SU-DHL-6 (cell line): Measurements from ENCODE around the gene ZNF644.

ENCODE experiments used
- H2AFZ ChIP-seq: fragments of 200-600 bp; sonication (generic); 2 replicates; pipeline ENCODE4 v1.6.1; 2014; ENCODE audit warnings: low read depth, mild to moderate bottlenecking, moderate library complexity, mixed read lengths, antibody characterized with exemption, low read length; ENCODE audit not compliant: severe bottlenecking
- H3F3A ChIP-seq: fragments of 200-600 bp; shearing (Covaris generic); 2 replicates; pipeline ENCODE4 v1.6.0; 2016; ENCODE audit warnings: antibody characterized with exemption, mild to moderate bottlenecking; ENCODE audit not compliant: insufficient read depth
- H3K27ac ChIP-seq: fragments of 200-600 bp; sonication (generic); 2 replicates; pipeline ENCODE4 v1.5.1; 2016; ENCODE audit warnings: low read depth, mild to moderate bottlenecking, low read length, moderate library complexity, mixed read lengths
- H3K27me3 ChIP-seq: fragments of 200-600 bp; sonication (generic), shearing (Covaris generic); 2 replicates; pipeline ENCODE4 v1.6.0; 2014; ENCODE audit warnings: mild to moderate bottlenecking, low read length
- H3K36me3 ChIP-seq: fragments of 200-600 bp; sonication (generic); 2 replicates; pipeline ENCODE4 v1.6.1; 2014; ENCODE audit warnings: mild to moderate bottlenecking, low read length, mixed read lengths
- H3K4me2 ChIP-seq: fragments of 300-600, 200-600 bp; shearing (Covaris generic), sonication (generic); 2 replicates; pipeline ENCODE4 v1.6.0; 2014; ENCODE audit warnings: low read length, low read depth, mild to moderate bottlenecking; ENCODE audit not compliant: poor library complexity, severe bottlenecking
- H3K4me3 ChIP-seq: fragments of 200-600 bp; sonication (generic); 2 replicates; pipeline ENCODE4 v1.5.1; 2014; ENCODE audit warnings: antibody characterized with exemption, low read length, mild to moderate bottlenecking, mixed read lengths; ENCODE audit not compliant: insufficient read depth, poor library complexity, severe bottlenecking
- H3K79me2 ChIP-seq: fragments of 200-600 bp; sonication (generic); 2 replicates; pipeline ENCODE4 v1.6.1; 2014; ENCODE audit warnings: mild to moderate bottlenecking, low read length, moderate library complexity; ENCODE audit not compliant: insufficient read depth
- H3K9ac ChIP-seq: fragments of 200-600 bp; sonication (generic); 2 replicates; pipeline ENCODE4 v1.7.0; 2014; ENCODE audit warnings: mild to moderate bottlenecking, low read length
- H3K9me2 ChIP-seq: fragments of 200-600 bp; sonication (generic); replicated peaks from 2 replicates; pipeline ENCODE4 v1.6.1; 2014; ENCODE audit warnings: low read length; ENCODE audit not compliant: insufficient read depth
- H3K9me3 ChIP-seq: fragments of 200-600 bp; sonication (generic); 2 replicates; pipeline ENCODE4 v1.6.1; 2014; ENCODE audit warnings: low read length, mixed read lengths; ENCODE audit not compliant: insufficient read depth
- H4K20me1 ChIP-seq: fragments of 200-600 bp; sonication (generic); 2 replicates; pipeline ENCODE4 v1.6.1; 2014; ENCODE audit warnings: low read depth, mild to moderate bottlenecking, antibody characterized with exemption, low read length, moderate library complexity, mixed read lengths
- CTCF ChIP-seq: fragments of 200-600 bp; sonication (generic); IDR thresholded peaks from one replicate; pipeline ENCODE4 v1.5.1; 2017; ENCODE audit warnings: antibody characterized with exemption, mild to moderate bottlenecking, low read length, moderate library complexity; ENCODE audit not compliant: insufficient read depth, poor library complexity, severe bottlenecking
- EZH2phosphoT487 ChIP-seq: fragments of 200-600 bp; sonication (generic), shearing (Covaris generic); conservative IDR thresholded peaks from 2 replicates; pipeline ENCODE4 v1.6.1; 2018; ENCODE audit warnings: mild to moderate bottlenecking, antibody characterized with exemption, low read length, moderate library complexity, mixed read lengths

The ZNF644 gene

GRCh38 chr1:90919900-90920299 is 101.9 kb downstream of the ZNF644 start:
- Histone ChIP-seq H3F3A (0 out of 2 replicates have a peak, but pooled peaks cover 3% of the 10 kb centered on the region), H3K9me3 (no peaks in the 10 kb centered on the region), H3K4me3 (no peak overlapping the region), H3K27ac (no peak overlapping the region), H2AFZ (no peak overlapping the region), H3K9me2 (no peaks in the 10 kb centered on the region), H3K9ac (no peak overlapping the region), H3K36me3 (peaks cover 25% of the 10 kb centered on the region; the same call in 1 of the 2 replicates), H3K4me2 (no peak overlapping the region), H3K79me2 (peaks cover 80% of the 10 kb centered on the region), H3K27me3 (no peaks in the 10 kb centered on the region), H4K20me1 (peaks cover 27% of the 10 kb centered on the region)
- no peak for TF ChIP-seq CTCF
- TF ChIP-seq EZH2phosphoT487 = no peak

GRCh38 chr1:90919190-90919719 is 102.6 kb downstream of the ZNF644 start:
- H3K36me3 ChIP-seq = peaks cover 30% of the 10 kb centered on the region; the same call in 1 of the 2 replicates
- H4K20me1 ChIP-seq = peaks cover 24% of the 10 kb centered on the region
- no peaks in the 10 kb centered on the region for H3K27me3 ChIP-seq
- H3K9ac ChIP-seq = no peak overlapping the region
- H2AFZ ChIP-seq = no peak overlapping the region
- no peak overlapping the region for H3K27ac ChIP-seq
- peaks cover 74% of the 10 kb centered on the region for H3K79me2 ChIP-seq
- no peak overlapping the region for H3K4me2 ChIP-seq
- H3K4me3 ChIP-seq = no peak overlapping the region
- 0 out of 2 replicates have a peak, but pooled peaks cover 3% of the 10 kb centered on the region for H3F3A ChIP-seq
- TF ChIP-seq CTCF (no peak), EZH2phosphoT487 (no peak)
- H3K9me2 ChIP-seq = no peaks in the 10 kb centered on the region
- H3K9me3 ChIP-seq = no peaks in the 10 kb centered on the region

- Histone ChIP-seq H4K20me1 (no peaks in the 10 kb centered on the region; the same call in 1 of the 2 replicates), H3K79me2 (peaks cover 14% of the 10 kb centered on the region), H3K4me3 (no peak overlapping the region), H3K27ac (no peak overlapping the region), H3K36me3 (peaks cover 32% of the 10 kb centered on the region), H3K9ac (no peak overlapping the region), H3F3A (peaks cover 3% of the 10 kb centered on the region; the same call in 1 of the 2 replicates), H3K27me3 (no peaks in the 10 kb centered on the region), H2AFZ (no peak overlapping the region), H3K9me3 (no peaks in the 10 kb centered on the region), H3K4me2 (no peak overlapping the region), H3K9me2 (no peaks in the 10 kb centered on the region)
- TF ChIP-seq EZH2phosphoT487 (no peak), CTCF (no peak)
Measured at GRCh38 chr1:90911353-90911752, 110.5 kb downstream of the ZNF644 start.
